Esophagus muscularis mucosa (tissue), 4 donors: Measurements from ENCODE around the gene CCDC34. TPM values are rescaled to one million over a fixed set of nuclear protein-coding genes. Genes with fewer than 3 reads are reported as not detected.

ENCODE experiments used
- DNase-seq: peaks from one replicate; pipeline ENCODE4 v3.0.0-alpha.2; 2017; ENCODE audit errors: extremely low spot score
- H3K27ac ChIP-seq, 4 donors: fragments of 200-600 bp; sonication (generic); replicated peaks in 1 of 4; 1 replicate in 3 of 4; 2 replicates in 1 of 4; pipeline ENCODE4 v1.5.1; 2016 to 2019; ENCODE audit warnings: mild to moderate bottlenecking in 1 of 4
- H3K27me3 ChIP-seq, 4 donors: fragments of 200-600 bp; sonication (generic); one replicate each; pipeline versions ENCODE4 v1.5.1 to v1.6.0; 2016 to 2019
- H3K36me3 ChIP-seq, 4 donors: fragments of 200-600 bp; sonication (generic); one replicate each; pipeline ENCODE4 v1.5.1; 2016 to 2019
- H3K4me1 ChIP-seq, 4 donors: fragments of 200-600 bp; sonication (generic); one replicate each; pipeline ENCODE4 v1.5.1; 2016 to 2019
- H3K4me3 ChIP-seq, 4 donors: fragments of 200-600 bp; sonication (generic); 1 replicate in 2 of 4; 2 replicates in 2 of 4; pipeline ENCODE4 v1.5.1; 2016 to 2019; ENCODE audit warnings: mild to moderate bottlenecking in 4 of 4, moderate library complexity in 1 of 4
- H3K9me3 ChIP-seq, 4 donors: fragments of 200-600 bp; sonication (generic); 1 replicate in 3 of 4; 2 replicates in 1 of 4; pipeline ENCODE4 v1.5.1; 2016 to 2019
- EP300 ChIP-seq: sonication (generic); formaldehyde crosslinking; IDR thresholded peaks from one replicate; pipeline ENCODE4 v1.6.1; 2017; ENCODE audit warnings: antibody characterized with exemption
- POLR2A ChIP-seq: fragments of 450-650 bp; IDR thresholded peaks from one replicate; pipeline ENCODE4 v1.6.1; 2017; ENCODE audit warnings: antibody characterized with exemption, moderate library complexity, mild to moderate bottlenecking, low read depth
- POLR2AphosphoS5 ChIP-seq, 2 donors: sonication (generic); formaldehyde crosslinking; IDR thresholded peaks; one replicate each; pipeline ENCODE4 v1.6.1; 2017; ENCODE audit warnings: antibody characterized with exemption in 2 of 2
- WGBS: methylation state at CpG from one replicate; pipeline ENCODE4 v1.1.5; 2018; 5-methylcytosine and 5-hydroxymethylcytosine counted together
- intact Hi-C: fragments of 100-400 bp; cut with DNase I; formaldehyde crosslinking; loops from one replicate; pipeline ENCODE4 v1.15.1; 2023
- total RNA-seq, 4 donors: library from RNA; depleted of rRNA; stranded (reverse); fragments of >200 nt; gene quantifications; one replicate each; pipeline versions ENCODE4 v1.1.0 to v1.2.1, GENCODE V29; 2016
- TF ChIP-seq, protein P1 (sequence below), 3 experiments: fragments of 200-600 bp in 2 of 3; fragments of 450-650 bp in 1 of 3; sonication (generic) in 2 of 3; IDR thresholded peaks; one replicate each; pipeline ENCODE4 v1.5.1; 2017 to 2019; ENCODE audit warnings: antibody characterized with exemption in 3 of 3, mild to moderate bottlenecking in 2 of 3, moderate library complexity in 1 of 3

The CCDC34 gene
- total RNA-seq, 4 donors from 2014 or later: 0.83 to 1.5 (median 1.2) TPM

DNA sequence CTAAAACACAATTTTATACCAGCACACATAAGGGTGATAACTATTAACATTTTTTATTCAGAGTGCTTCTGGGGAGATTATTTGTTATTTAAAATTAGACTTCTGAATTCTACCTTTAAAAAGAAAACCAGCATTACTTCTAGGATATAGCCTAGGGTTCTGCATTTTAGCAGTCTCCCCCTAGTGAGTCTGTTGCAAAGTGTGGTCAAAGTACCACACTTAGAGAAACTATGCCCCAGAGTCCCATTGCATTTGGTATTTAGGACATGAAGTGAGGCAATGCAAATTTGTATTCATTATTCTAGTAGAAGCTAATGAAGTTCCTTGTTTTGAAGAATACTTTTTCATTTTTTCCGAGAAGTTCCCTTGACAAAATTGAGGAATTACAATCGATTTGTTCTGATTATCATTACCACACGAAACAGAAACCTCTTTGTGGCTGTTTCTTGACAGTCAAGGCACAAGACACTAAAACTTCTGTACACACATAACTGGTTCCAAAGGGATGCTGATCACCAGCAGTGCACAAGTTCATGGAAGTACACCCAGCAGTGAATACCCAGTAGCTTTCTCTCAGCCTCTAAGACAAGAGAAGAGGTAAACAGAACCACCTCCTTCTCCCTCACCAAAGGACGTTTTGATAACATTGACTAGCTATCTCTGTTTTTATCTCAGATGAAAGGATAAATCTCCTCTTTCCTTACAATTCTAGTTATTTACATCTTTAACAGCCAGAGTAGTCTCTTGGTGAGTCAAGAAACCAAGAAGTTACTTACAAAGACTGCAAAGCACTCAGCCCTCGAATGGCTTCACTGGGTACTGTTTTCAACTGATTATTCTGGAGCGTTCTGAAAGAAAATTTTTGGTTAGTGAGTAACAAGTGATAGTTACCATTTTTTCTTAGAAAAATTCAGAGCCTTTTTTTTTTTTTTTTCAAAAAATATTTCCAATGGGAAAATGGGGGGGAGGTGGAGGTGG lies 27.6 kb upstream of the CCDC34 start:
- no peak overlapping the region for H3K27ac ChIP-seq

DNA sequence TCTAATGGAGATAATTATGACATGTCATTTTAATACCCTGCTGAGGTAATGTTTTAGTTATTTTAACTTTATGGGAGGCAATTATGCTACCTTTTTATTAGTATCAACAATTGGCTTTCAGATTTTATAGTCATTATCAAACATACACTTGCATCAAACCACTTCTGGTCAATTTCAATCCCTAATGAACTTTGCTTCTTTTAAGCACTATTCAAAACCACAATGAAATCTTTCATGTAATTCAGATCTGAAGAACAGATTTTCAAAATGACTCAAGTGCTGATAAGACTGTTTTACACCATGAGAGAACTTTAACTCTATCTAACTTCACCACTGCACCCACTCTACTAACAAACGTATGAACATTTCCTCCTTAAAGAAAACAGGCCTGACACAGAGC lies 25.9 kb upstream of the CCDC34 start:
- Histone ChIP-seq H3K4me3 (no peak overlapping the region), H3K27ac (no peak overlapping the region), H3K4me1 (peaks cover 0 to 14% (median 5%) of the 10 kb centered on the region in 4 donors), H3K27me3 (no peaks in the 10 kb centered on the region), H3K36me3 (peaks cover 0 to 13% (median 5%) of the 10 kb centered on the region in 4 donors), H3K9me3 (no peaks in the 10 kb centered on the region)
- no peak for DNase-seq
- whole genome bisulfite sequencing: 71% methylated on average over 1 of the region's 1 CpG
- intact Hi-C loops: no loop called here
- no peak for TF ChIP-seq POLR2AphosphoS5 (IDR thresholded peaks at IDR 0.05)
- TF ChIP-seq POLR2A: no peak
- TF ChIP-seq, protein P1, sequence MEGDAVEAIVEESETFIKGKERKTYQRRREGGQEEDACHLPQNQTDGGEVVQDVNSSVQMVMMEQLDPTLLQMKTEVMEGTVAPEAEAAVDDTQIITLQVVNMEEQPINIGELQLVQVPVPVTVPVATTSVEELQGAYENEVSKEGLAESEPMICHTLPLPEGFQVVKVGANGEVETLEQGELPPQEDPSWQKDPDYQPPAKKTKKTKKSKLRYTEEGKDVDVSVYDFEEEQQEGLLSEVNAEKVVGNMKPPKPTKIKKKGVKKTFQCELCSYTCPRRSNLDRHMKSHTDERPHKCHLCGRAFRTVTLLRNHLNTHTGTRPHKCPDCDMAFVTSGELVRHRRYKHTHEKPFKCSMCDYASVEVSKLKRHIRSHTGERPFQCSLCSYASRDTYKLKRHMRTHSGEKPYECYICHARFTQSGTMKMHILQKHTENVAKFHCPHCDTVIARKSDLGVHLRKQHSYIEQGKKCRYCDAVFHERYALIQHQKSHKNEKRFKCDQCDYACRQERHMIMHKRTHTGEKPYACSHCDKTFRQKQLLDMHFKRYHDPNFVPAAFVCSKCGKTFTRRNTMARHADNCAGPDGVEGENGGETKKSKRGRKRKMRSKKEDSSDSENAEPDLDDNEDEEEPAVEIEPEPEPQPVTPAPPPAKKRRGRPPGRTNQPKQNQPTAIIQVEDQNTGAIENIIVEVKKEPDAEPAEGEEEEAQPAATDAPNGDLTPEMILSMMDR (IDR thresholded peaks at IDR 0.05): no peak
- no peak for TF ChIP-seq EP300

More for the DNA sequence above, 27.6 kb upstream of the CCDC34 start:
- Histone ChIP-seq H3K4me1 (peaks cover 9 to 20% (median 19%) of the 10 kb centered on the region in 4 donors), H3K36me3 (no peaks in the 10 kb centered on the region), H3K9me3 (no peaks in the 10 kb centered on the region), H3K4me3 (no peak overlapping the region), H3K27me3 (no peaks in the 10 kb centered on the region)
- 92% methylated on average over 6 of the region's 6 CpGs for WGBS
- TF ChIP-seq POLR2AphosphoS5 (IDR thresholded peaks at IDR 0.05): no peak
- TF ChIP-seq POLR2A: no peak
- TF ChIP-seq EP300: no peak
- TF ChIP-seq, protein P1 (IDR thresholded peaks at IDR 0.05): no peak
- no peak for DNase-seq
- intact Hi-C loops: no loop called here

DNA sequence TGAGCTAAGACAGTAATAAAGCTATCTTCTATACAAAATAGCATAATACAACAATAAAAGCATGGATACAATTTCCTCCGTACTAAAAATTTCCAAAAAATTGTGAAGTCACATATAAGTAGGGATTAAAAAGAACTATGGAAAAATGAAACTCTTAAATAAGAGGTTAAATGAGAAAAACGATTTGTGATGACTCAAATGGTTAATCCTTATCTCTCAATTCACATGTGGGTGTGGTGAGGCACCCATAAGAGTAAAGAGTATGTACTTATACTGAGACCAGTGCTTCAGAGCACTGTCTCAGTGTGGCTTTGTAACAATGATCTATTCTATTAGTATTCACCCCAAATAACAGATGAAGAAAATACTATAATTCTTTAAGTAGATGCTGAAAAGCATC lies 25.0 kb upstream of the CCDC34 start:
- WGBS: 23% methylated on average over 2 of the region's 2 CpGs
- Histone ChIP-seq H3K4me1 (peaks cover 0 to 12% (median 4%) of the 10 kb centered on the region in 4 donors), H3K4me3 (no peak overlapping the region), H3K27me3 (no peaks in the 10 kb centered on the region), H3K36me3 (peaks cover 0 to 22% (median 5%) of the 10 kb centered on the region in 4 donors), H3K9me3 (no peaks in the 10 kb centered on the region), H3K27ac (no peak overlapping the region)
- TF ChIP-seq EP300 (no peak), POLR2AphosphoS5 (IDR thresholded peaks at IDR 0.05) (no peak), POLR2A (no peak)
- TF ChIP-seq, protein P1 (IDR thresholded peaks at IDR 0.05): no peak
- intact Hi-C loops: no loop called here
- no peak for DNase-seq

DNA sequence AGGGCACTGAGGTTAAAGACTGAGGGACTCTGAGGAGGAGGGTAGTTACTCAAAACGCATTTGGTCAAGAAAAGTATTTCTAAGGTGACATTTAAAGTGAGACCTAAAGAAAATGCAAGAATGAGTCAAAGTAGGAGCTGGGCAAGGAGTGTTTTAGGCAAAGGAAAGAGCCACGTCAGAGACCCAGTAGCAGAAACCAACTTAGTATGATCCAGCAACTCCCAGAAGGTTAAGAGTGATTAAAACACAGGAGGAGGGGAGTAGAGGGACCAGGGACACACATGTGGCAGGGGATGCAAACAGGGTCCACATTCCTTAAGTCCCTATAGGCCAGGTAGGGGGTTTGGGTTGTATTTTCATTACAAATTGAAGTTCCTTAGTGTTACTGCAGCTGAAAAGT lies 24.3 kb upstream of the CCDC34 start:
- H3K27me3 ChIP-seq: no peaks in the 10 kb centered on the region
- H3K4me1 ChIP-seq: peaks cover 0 to 7% (median under 1%) of the 10 kb centered on the region in 4 donors
- 48% methylated on average over 2 of the region's 2 CpGs for WGBS
- H3K36me3 ChIP-seq: peaks cover 0 to 28% (median 5%) of the 10 kb centered on the region in 4 donors
- H3K27ac ChIP-seq: no peak overlapping the region
- TF ChIP-seq POLR2AphosphoS5 (IDR thresholded peaks at IDR 0.05) (no peak), POLR2A (no peak), EP300 (no peak)
- TF ChIP-seq, protein P1 (IDR thresholded peaks at IDR 0.05): no peak
- no peak overlapping the region for H3K4me3 ChIP-seq
- intact Hi-C loops: no loop called here
- no peaks in the 10 kb centered on the region for H3K9me3 ChIP-seq
- DNase-seq: no peak
